Spleen (tissue), 7 donors: ENCODE results near the gene GABPB1.

Experiments used
- POLR2AphosphoS5 ChIP-seq, 3 donors: sonication (generic); formaldehyde crosslinking; IDR thresholded peaks; one replicate each; pipeline ENCODE4 v1.5.1; 2017; ENCODE audit warnings: antibody characterized with exemption in 3 of 3
- TF ChIP-seq, protein P1 (sequence below), 11 experiments: fragments of 200-600 bp in 7 of 11; fragments of 450-650 bp in 4 of 11; sonication (generic) in 4 of 11; IDR thresholded peaks in 8 of 11; conservative IDR thresholded peaks in 3 of 11; 1 replicate in 7 of 11; 2 replicates in 4 of 11; pipeline versions ENCODE4 v1.4.0 to v1.8.0; 2016 to 2021; ENCODE audit warnings: antibody characterized with exemption in 11 of 11, inconsistent platforms in 4 of 11, mild to moderate bottlenecking in 1 of 11
- donor health status: DM: no; HTN: no; CAD: no; lungs with moderate emphysema.
- donor health status: DM: no; HTN: no; CAD: no.
- donor health status: DM: no; HTN: no; CAD: no.

DNA sequence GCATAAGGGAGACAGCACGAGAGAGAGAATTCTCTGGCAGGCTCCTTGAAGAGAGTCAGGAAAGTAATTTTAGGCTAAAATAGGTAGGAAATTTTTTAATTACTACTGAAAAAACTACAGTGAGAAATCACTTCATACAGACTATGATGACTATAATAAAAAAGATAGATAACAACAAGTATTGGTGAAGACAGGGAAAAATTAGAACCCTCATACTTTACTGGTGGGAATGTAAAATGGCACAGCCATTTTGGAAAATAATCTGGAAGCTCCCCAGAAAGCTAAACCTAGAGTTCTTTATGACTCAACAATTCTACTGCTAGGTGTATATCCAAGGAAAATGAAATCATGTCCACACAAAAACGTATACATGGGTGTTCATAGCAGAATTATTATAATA is 87.4 kb downstream of the GABPB1 start:
- TF ChIP-seq, protein P1, sequence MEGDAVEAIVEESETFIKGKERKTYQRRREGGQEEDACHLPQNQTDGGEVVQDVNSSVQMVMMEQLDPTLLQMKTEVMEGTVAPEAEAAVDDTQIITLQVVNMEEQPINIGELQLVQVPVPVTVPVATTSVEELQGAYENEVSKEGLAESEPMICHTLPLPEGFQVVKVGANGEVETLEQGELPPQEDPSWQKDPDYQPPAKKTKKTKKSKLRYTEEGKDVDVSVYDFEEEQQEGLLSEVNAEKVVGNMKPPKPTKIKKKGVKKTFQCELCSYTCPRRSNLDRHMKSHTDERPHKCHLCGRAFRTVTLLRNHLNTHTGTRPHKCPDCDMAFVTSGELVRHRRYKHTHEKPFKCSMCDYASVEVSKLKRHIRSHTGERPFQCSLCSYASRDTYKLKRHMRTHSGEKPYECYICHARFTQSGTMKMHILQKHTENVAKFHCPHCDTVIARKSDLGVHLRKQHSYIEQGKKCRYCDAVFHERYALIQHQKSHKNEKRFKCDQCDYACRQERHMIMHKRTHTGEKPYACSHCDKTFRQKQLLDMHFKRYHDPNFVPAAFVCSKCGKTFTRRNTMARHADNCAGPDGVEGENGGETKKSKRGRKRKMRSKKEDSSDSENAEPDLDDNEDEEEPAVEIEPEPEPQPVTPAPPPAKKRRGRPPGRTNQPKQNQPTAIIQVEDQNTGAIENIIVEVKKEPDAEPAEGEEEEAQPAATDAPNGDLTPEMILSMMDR (IDR thresholded peaks at IDR 0.05 in 8 of 11, conservative IDR thresholded peaks at IDR 0.05 in 3 of 11) = no peak
- no peak for TF ChIP-seq POLR2AphosphoS5 (IDR thresholded peaks at IDR 0.05)
